GM12878 (cell line): ENCODE measurements around the gene FBXW9.

Source experiments
- BCLAF1 ChIP-seq: fragments of 450-650 bp; IDR thresholded peaks from 2 replicates; pipeline ENCODE4 v1.6.1; 2017; ENCODE audit warnings: antibody characterized with exemption, mild to moderate bottlenecking, moderate library complexity
- CEBPB ChIP-seq, 2 experiments: fragments of 150-350 bp in 1 of 2; IDR thresholded peaks; 2 replicates each; pipeline ENCODE4 v1.6.1; 2012 to 2014; ENCODE audit warnings: low read depth in 2 of 2, low read length in 2 of 2, borderline replicate concordance in 1 of 2, inconsistent platforms in 1 of 2
- CTCF ChIP-seq, 3 experiments: IDR thresholded peaks in 2 of 3; conservative IDR thresholded peaks in 1 of 3; 2 replicates each; pipeline ENCODE4 v1.5.1; 2011; ENCODE audit warnings: low read depth in 3 of 3, low read length in 3 of 3, mild to moderate bottlenecking in 3 of 3, control low read depth in 2 of 3, moderate library complexity in 2 of 3, inconsistent platforms in 1 of 3, mixed read lengths in 1 of 3; ENCODE audit not compliant: control insufficient read depth in 2 of 3, insufficient read depth in 1 of 3; ENCODE audit errors: extremely low read depth in 1 of 3
- EZH2 ChIP-seq: IDR thresholded peaks from 2 replicates; pipeline ENCODE4 v1.6.1; 2012; ENCODE audit warnings: low read depth, mild to moderate bottlenecking, control low read depth, inconsistent platforms, low read length, borderline replicate concordance; ENCODE audit not compliant: control insufficient read depth
- NRF1 ChIP-seq: conservative IDR thresholded peaks from 2 replicates; pipeline ENCODE4 v1.6.1; 2011; ENCODE audit warnings: mild to moderate bottlenecking, low read depth, low read length, improper control_type of control experiment
- TAF1 ChIP-seq: IDR thresholded peaks from 2 replicates; pipeline ENCODE4 v1.6.1; 2011; ENCODE audit warnings: mild to moderate bottlenecking, low read depth, low read length, borderline replicate concordance
- TCF7 ChIP-seq: IDR thresholded peaks from 2 replicates; pipeline ENCODE4 v1.6.1; 2014; ENCODE audit warnings: antibody characterized with exemption, borderline replicate concordance
- ZNF24 ChIP-seq: fragments of 450-650 bp; IDR thresholded peaks from 2 replicates; pipeline ENCODE4 v1.6.1; 2017; ENCODE audit warnings: antibody characterized with exemption, mild to moderate bottlenecking

GRCh38 chr19:12695096-12695495 lies 1.3 kb downstream of the FBXW9 start:
- TF ChIP-seq NRF1 = no peak
- no peak for TF ChIP-seq EZH2
- TF ChIP-seq BCLAF1 = no peak
- TF ChIP-seq TAF1 = no peak
- no peak for TF ChIP-seq CTCF (IDR thresholded peaks at IDR 0.05 in 2 of 3, conservative IDR thresholded peaks at IDR 0.05 in 1 of 3; ENCODE audit: control insufficient read depth in 2 of 3, extremely low read depth in 1 of 3, insufficient read depth in 1 of 3, low read depth in 3 of 3, low read length in 3 of 3)
- no peak for TF ChIP-seq TCF7
- TF ChIP-seq ZNF24 = no peak
- TF ChIP-seq CEBPB (IDR thresholded peaks at IDR 0.05; ENCODE audit: borderline replicate concordance in 1 of 2, low read depth in 2 of 2, low read length in 2 of 2) = no peak
